ENCODE data around the gene BATF3.

- TF ChIP-seq YY1 (IDR thresholded peaks at IDR 0.05; ENCODE audit: low read depth) = no peak
- no peak for TF ChIP-seq EP300 (IDR thresholded peaks at IDR 0.05; ENCODE audit: borderline replicate concordance)
- no peak for TF ChIP-seq EGR1 (IDR thresholded peaks at IDR 0.05)
- TF ChIP-seq CEBPB (IDR thresholded peaks at IDR 0.05) = no peak
Observed at GRCh38 chr1:212670301-212670700, 29.3 kb downstream of the BATF3 start.
